ENCODE results near the gene GOLGA5. TPM values are rescaled to one million over a fixed set of nuclear protein-coding genes. Genes with fewer than 3 reads are reported as not detected.
"Not testable (repeated sequence)": the region's sequence is repeated elsewhere in the genome, so short reads cannot be mapped to it uniquely, and the experiment has no call there.

GOLGA5 gene
- total and polyA plus RNA-seq, 4 donors, result 25.4 to 33.6 (median 32.3) TPM

GRCh38 chr14:92800012-92800411 lies 5.9 kb downstream of the GOLGA5 start:
- H3K27me3 ChIP-seq (ENCODE audit: control insufficient read depth in 1 of 2, insufficient read depth in 2 of 2, low read length in 1 of 2), result no peaks in the 10 kb centered on the region
- no peaks in the 10 kb centered on the region for H3K9me3 ChIP-seq (ENCODE audit: control insufficient read depth, low read length)
- no peak for DNase-seq
- WGBS, 2 donors, result 60 to 69% methylated on average over 1 of the region's 1 CpG
- intact Hi-C loops (cut with DNase I), result no loop called here
- no peak overlapping the region for H3K4me3 ChIP-seq (ENCODE audit: low read length in 2 of 2)
- H3K36me3 ChIP-seq (ENCODE audit: control insufficient read depth in 1 of 2, insufficient read depth in 2 of 2, low read length in 1 of 2), result peaks cover 2 to 7% of the 10 kb centered on the region in 2 donors
- peaks cover 0 to 2% of the 10 kb centered on the region in 2 donors for H3K4me1 ChIP-seq (ENCODE audit: control insufficient read depth in 1 of 2, insufficient read depth in 2 of 2, low read length in 2 of 2)
- H3K27ac ChIP-seq (ENCODE audit: low read depth in 1 of 2, low read length in 2 of 2), result no peak overlapping the region
- no peak for ATAC-seq (ENCODE audit: low FRiP score)

- DNase-seq (no peak), ATAC-seq (ENCODE audit: low FRiP score) (no peak)
- intact Hi-C loops (cut with DNase I), result no loop called here
- Histone ChIP-seq H3K27ac (ENCODE audit: low read depth in 1 of 2, low read length in 2 of 2) (no peak overlapping the region), H3K4me1 (ENCODE audit: control insufficient read depth in 1 of 2, insufficient read depth in 2 of 2, low read length in 2 of 2) (peaks cover 0 to 2% of the 10 kb centered on the region in 2 donors), H3K9me3 (ENCODE audit: control insufficient read depth, low read length) (no peaks in the 10 kb centered on the region), H3K36me3 (ENCODE audit: control insufficient read depth in 1 of 2, insufficient read depth in 2 of 2, low read length in 1 of 2) (peaks cover 2 to 7% of the 10 kb centered on the region in 2 donors), H3K27me3 (ENCODE audit: control insufficient read depth in 1 of 2, insufficient read depth in 2 of 2, low read length in 1 of 2) (no peaks in the 10 kb centered on the region), H3K4me3 (ENCODE audit: low read length in 2 of 2) (no peak overlapping the region)
- WGBS, 2 donors, result 74 to 76% methylated on average over 3 of the region's 3 CpGs
Observed at GRCh38 chr14:92800525-92800924, 6.4 kb downstream of the GOLGA5 start.

- ATAC-seq (ENCODE audit: low FRiP score) (no peak), DNase-seq (no peak)
- H3K27me3 ChIP-seq (ENCODE audit: control insufficient read depth in 1 of 2, insufficient read depth in 2 of 2, low read length in 1 of 2), result no peaks in the 10 kb centered on the region
- H3K9me3 ChIP-seq (ENCODE audit: control insufficient read depth, low read length), result no peaks in the 10 kb centered on the region
- intact Hi-C loops (cut with DNase I), result no loop called here
- H3K4me3 ChIP-seq (ENCODE audit: low read length in 2 of 2), result no peak overlapping the region
- peaks cover 4 to 7% of the 10 kb centered on the region in 2 donors for H3K36me3 ChIP-seq (ENCODE audit: control insufficient read depth in 1 of 2, insufficient read depth in 2 of 2, low read length in 1 of 2)
- peaks cover 0 to 2% of the 10 kb centered on the region in 2 donors for H3K4me1 ChIP-seq (ENCODE audit: control insufficient read depth in 1 of 2, insufficient read depth in 2 of 2, low read length in 2 of 2)
- no peak overlapping the region for H3K27ac ChIP-seq (ENCODE audit: low read depth in 1 of 2, low read length in 2 of 2)
Observed at GRCh38 chr14:92801917-92802316, 7.8 kb downstream of the GOLGA5 start.

- Histone ChIP-seq H3K4me1 (ENCODE audit: control insufficient read depth in 1 of 2, insufficient read depth in 2 of 2, low read length in 2 of 2) (peaks cover 0 to 2% of the 10 kb centered on the region in 2 donors), H3K36me3 (ENCODE audit: control insufficient read depth in 1 of 2, insufficient read depth in 2 of 2, low read length in 1 of 2) (peaks cover 3 to 4% of the 10 kb centered on the region in 2 donors), H3K4me3 (ENCODE audit: low read length in 2 of 2) (no peak overlapping the region), H3K9me3 (ENCODE audit: control insufficient read depth, low read length) (no peaks in the 10 kb centered on the region), H3K27me3 (ENCODE audit: control insufficient read depth in 1 of 2, insufficient read depth in 2 of 2, low read length in 1 of 2) (no peaks in the 10 kb centered on the region), H3K27ac (ENCODE audit: low read depth in 1 of 2, low read length in 2 of 2) (no peak overlapping the region)
- DNase-seq (no peak), ATAC-seq (ENCODE audit: low FRiP score) (no peak)
- intact Hi-C loops (cut with DNase I), result no loop called here
- WGBS, 2 donors, result 96 to 97% methylated on average over 2 of the region's 2 CpGs
Observed at GRCh38 chr14:92802678-92803077, 8.6 kb downstream of the GOLGA5 start.

GRCh38 chr14:92813201-92813600 lies 19.1 kb downstream of the GOLGA5 start:
- no peak for DNase-seq
- intact Hi-C loops (cut with DNase I), result no loop called here
- Histone ChIP-seq H3K27ac (ENCODE audit: low read depth in 1 of 2, low read length in 2 of 2) (no peak overlapping the region), H3K4me3 (ENCODE audit: low read length in 2 of 2) (no peak overlapping the region), H3K36me3 (ENCODE audit: control insufficient read depth in 1 of 2, insufficient read depth in 2 of 2, low read length in 1 of 2) (peaks cover 9 to 24% of the 10 kb centered on the region in 2 donors), H3K9me3 (ENCODE audit: control insufficient read depth, low read length) (no peaks in the 10 kb centered on the region), H3K27me3 (ENCODE audit: control insufficient read depth in 1 of 2, insufficient read depth in 2 of 2, low read length in 1 of 2) (no peaks in the 10 kb centered on the region), H3K4me1 (ENCODE audit: control insufficient read depth in 1 of 2, insufficient read depth in 2 of 2, low read length in 2 of 2) (no peaks in the 10 kb centered on the region)
- ATAC-seq (ENCODE audit: low FRiP score), result no peak
- 93 to 96% methylated on average over 3 of the region's 3 CpGs for WGBS, 2 donors

GRCh38 chr14:92819011-92819597 lies 25.0 kb downstream of the GOLGA5 start:
- Histone ChIP-seq H3K4me1 (ENCODE audit: control insufficient read depth in 1 of 2, insufficient read depth in 2 of 2, low read length in 2 of 2) (no peaks in the 10 kb centered on the region), H3K9me3 (ENCODE audit: control insufficient read depth, low read length) (no peaks in the 10 kb centered on the region), H3K27me3 (ENCODE audit: control insufficient read depth in 1 of 2, insufficient read depth in 2 of 2, low read length in 1 of 2) (no peaks in the 10 kb centered on the region), H3K27ac (ENCODE audit: low read depth in 1 of 2, low read length in 2 of 2) (no peak overlapping the region), H3K36me3 (ENCODE audit: control insufficient read depth in 1 of 2, insufficient read depth in 2 of 2, low read length in 1 of 2) (peaks cover 6 to 12% of the 10 kb centered on the region in 2 donors), H3K4me3 (ENCODE audit: low read length in 2 of 2) (no peak overlapping the region)
- DNase-seq (no peak), ATAC-seq (ENCODE audit: low FRiP score) (no peak)
- 88% methylated on average over 6 of the region's 6 CpGs for WGBS, 2 donors
- intact Hi-C loops (cut with DNase I), result no loop called here

GRCh38 chr14:92819680-92820535 lies 25.8 kb downstream of the GOLGA5 start:
- H3K4me1 ChIP-seq (ENCODE audit: control insufficient read depth in 1 of 2, insufficient read depth in 2 of 2, low read length in 2 of 2); intact Hi-C loops (cut with DNase I); H3K9me3 ChIP-seq (ENCODE audit: control insufficient read depth, low read length); H3K27me3 ChIP-seq (ENCODE audit: control insufficient read depth in 1 of 2, insufficient read depth in 2 of 2, low read length in 1 of 2); H3K4me3 ChIP-seq (ENCODE audit: low read length in 2 of 2); DNase-seq; H3K27ac ChIP-seq (ENCODE audit: low read depth in 1 of 2, low read length in 2 of 2); ATAC-seq (ENCODE audit: low FRiP score): not testable (repeated sequence)
- peaks cover 6 to 10% of the 10 kb centered on the region in 2 donors for H3K36me3 ChIP-seq (ENCODE audit: control insufficient read depth in 1 of 2, insufficient read depth in 2 of 2, low read length in 1 of 2)
- WGBS, 2 donors, result 82 to 85% methylated on average over 13 of the region's 13 CpGs

GRCh38 chr14:92820536-92820840 lies 26.4 kb downstream of the GOLGA5 start:
- H3K4me3 ChIP-seq (ENCODE audit: low read length in 2 of 2); intact Hi-C loops (cut with DNase I); H3K27ac ChIP-seq (ENCODE audit: low read depth in 1 of 2, low read length in 2 of 2); H3K27me3 ChIP-seq (ENCODE audit: control insufficient read depth in 1 of 2, insufficient read depth in 2 of 2, low read length in 1 of 2); H3K9me3 ChIP-seq (ENCODE audit: control insufficient read depth, low read length); ATAC-seq (ENCODE audit: low FRiP score); DNase-seq; H3K4me1 ChIP-seq (ENCODE audit: control insufficient read depth in 1 of 2, insufficient read depth in 2 of 2, low read length in 2 of 2): not testable (repeated sequence)
- peaks cover 6 to 10% of the 10 kb centered on the region in 2 donors for H3K36me3 ChIP-seq (ENCODE audit: control insufficient read depth in 1 of 2, insufficient read depth in 2 of 2, low read length in 1 of 2)
- 90 to 91% methylated on average over 7 of the region's 7 CpGs for WGBS, 2 donors

GRCh38 chr14:92830902-92831301 lies 36.8 kb downstream of the GOLGA5 start:
- H3K9me3 ChIP-seq (ENCODE audit: control insufficient read depth, low read length), result no peaks in the 10 kb centered on the region
- WGBS, 2 donors, result 62 to 68% methylated on average over 2 of the region's 2 CpGs
- H3K27me3 ChIP-seq (ENCODE audit: control insufficient read depth in 1 of 2, insufficient read depth in 2 of 2, low read length in 1 of 2), result no peaks in the 10 kb centered on the region
- H3K36me3 ChIP-seq (ENCODE audit: control insufficient read depth in 1 of 2, insufficient read depth in 2 of 2, low read length in 1 of 2), result peaks cover 6 to 8% of the 10 kb centered on the region in 2 donors
- intact Hi-C loops (cut with DNase I), result no loop called here
- H3K4me1 ChIP-seq (ENCODE audit: control insufficient read depth in 1 of 2, insufficient read depth in 2 of 2, low read length in 2 of 2), result no peaks in the 10 kb centered on the region
- no peak overlapping the region for H3K27ac ChIP-seq (ENCODE audit: low read depth in 1 of 2, low read length in 2 of 2)
- no peak overlapping the region for H3K4me3 ChIP-seq (ENCODE audit: low read length in 2 of 2)
- DNase-seq (no peak), ATAC-seq (ENCODE audit: low FRiP score) (no peak)

All from aorta (tissue), 5 donors.